Naive thymus-derived CD4-positive, alpha-beta T cell (primary cell): ENCODE results near the gene ATP5PB. TPM values are rescaled to one million over a fixed set of nuclear protein-coding genes. Genes with fewer than 3 reads are reported as not detected.

Experiments used
- ATAC-seq: fragments of 150-1000 bp; cut with Tn5 transposase; 2 replicates; pipeline ENCODE4 v1.10.0; 2021; ENCODE audit warnings: mild to moderate bottlenecking, moderate library complexity
- CTCF ChIA-PET: fragments of 350-600 bp; sonication (Branson Sonifier 250); formaldehyde crosslinking; loops from one replicate; lab custom pipeline; 2021; ENCODE audit warnings: antibody characterized with exemption; lab: Charles Lee
- POLR2A ChIA-PET: fragments of 350-600 bp; sonication (Branson Sonifier 250); formaldehyde crosslinking; loops from one replicate; lab custom pipeline; 2021; ENCODE audit warnings: antibody characterized with exemption, inconsistent platforms; lab: Charles Lee
- DNase-seq, 9 donors: peaks; one replicate each; pipeline versions ENCODE4 v3.0.0 to v3.0.0-alpha.2; 2020 to 2022; ENCODE audit warnings: mixed read lengths in 1 of 9
- H3K27ac ChIP-seq: one replicate; pipeline ENCODE4 v1.7.0; 2013; ENCODE audit warnings: mild to moderate bottlenecking, low read depth, low read length, moderate library complexity
- H3K27me3 ChIP-seq, 2 donors: one replicate each; pipeline ENCODE4 v1.7.0; 2013; ENCODE audit warnings: low read length in 2 of 2, mild to moderate bottlenecking in 2 of 2, moderate library complexity in 2 of 2; ENCODE audit not compliant: control insufficient read depth in 2 of 2, insufficient read depth in 2 of 2
- H3K36me3 ChIP-seq, 3 experiments: 1 replicate in 2 of 3; 2 replicates in 1 of 3; pipeline ENCODE4 v1.7.0; 2013; ENCODE audit warnings: low read length in 3 of 3, mild to moderate bottlenecking in 3 of 3, moderate library complexity in 1 of 3; ENCODE audit not compliant: insufficient read depth in 3 of 3, control insufficient read depth in 2 of 3
- H3K4me1 ChIP-seq, 2 donors: one replicate each; pipeline ENCODE4 v1.7.0; 2013; ENCODE audit warnings: low read length in 2 of 2, mild to moderate bottlenecking in 2 of 2, moderate library complexity in 1 of 2; ENCODE audit not compliant: control insufficient read depth in 2 of 2, insufficient read depth in 2 of 2
- H3K4me3 ChIP-seq: 2 replicates; pipeline ENCODE4 v1.7.0; 2013; ENCODE audit warnings: mild to moderate bottlenecking, low read length
- H3K9me3 ChIP-seq, 3 experiments: 1 replicate in 2 of 3; 2 replicates in 1 of 3; pipeline ENCODE4 v1.7.0; 2013; ENCODE audit warnings: low read length in 3 of 3; ENCODE audit not compliant: control insufficient read depth in 2 of 3
- H3K27ac Mint-ChIP-seq, 9 donors: one replicate each; pipeline ENCODE4 v1.8.0; 2020 to 2022; ENCODE audit warnings: mixed read lengths in 9 of 9, mild to moderate bottlenecking in 8 of 9, moderate library complexity in 5 of 9, inconsistent platforms in 2 of 9
- H3K27me3 Mint-ChIP-seq, 5 donors: one replicate each; pipeline ENCODE4 v1.8.0; 2021 to 2022; ENCODE audit warnings: mixed read lengths in 5 of 5, mild to moderate bottlenecking in 1 of 5
- H3K36me3 Mint-ChIP-seq, 5 donors: one replicate each; pipeline ENCODE4 v1.8.0; 2020 to 2022; ENCODE audit warnings: mixed read lengths in 5 of 5, mild to moderate bottlenecking in 3 of 5, inconsistent platforms in 1 of 5
- H3K4me1 Mint-ChIP-seq, 7 donors: one replicate each; pipeline ENCODE4 v1.8.0; 2020 to 2022; ENCODE audit warnings: mixed read lengths in 7 of 7, mild to moderate bottlenecking in 3 of 7, inconsistent platforms in 1 of 7
- H3K4me3 Mint-ChIP-seq, 10 donors: one replicate each; pipeline ENCODE4 v1.8.0; 2020 to 2022; ENCODE audit warnings: mild to moderate bottlenecking in 10 of 10, mixed read lengths in 10 of 10, moderate library complexity in 6 of 10, inconsistent platforms in 2 of 10
- H3K9me3 Mint-ChIP-seq, 11 donors: one replicate each; pipeline ENCODE4 v1.8.0; 2020 to 2022; ENCODE audit warnings: mixed read lengths in 11 of 11, mild to moderate bottlenecking in 4 of 11, inconsistent platforms in 1 of 11, moderate library complexity in 1 of 11
- intact Hi-C, 2 donors: fragments of 100-400 bp; cut with micrococcal nuclease; formaldehyde crosslinking; loops; one replicate each; pipeline ENCODE4 v1.15.1; 2023
- polyA plus RNA-seq, 2 donors: library from polyadenylated mRNA; unstranded; fragments of 300-500 nt; fragmentation: Illumina TruSeq; gene quantifications; one replicate each; pipeline ENCODE4 v1.2.3, GENCODE V29; 2021
- total RNA-seq, 6 experiments: library from RNA in 5 of 6; stranded (reverse) in 5 of 6; gene quantifications; 1 replicate in 5 of 6; 2 replicates in 1 of 6; pipeline ENCODE4 v1.2.3 and lab custom pipeline; 2021 to 2026

The ATP5PB gene
- total and polyA plus RNA-seq, 7 experiments from 2014 or later, result 64.9 to 437 (median 111) TPM

- Mint-ChIP-seq H3K27me3 (no peaks in the 10 kb centered on the region), H3K4me1 (peaks cover 43 to 91% (median 77%) of the 10 kb centered on the region in 7 donors), H3K27ac (peak overlapping the region; percentile 75 to 100 (median 95)), H3K4me3 (peak overlapping the region; percentile 97 to 100 (median 100)), H3K9me3 (peaks cover 0 to 6% (median 0%) of the 10 kb centered on the region in 11 donors), H3K36me3 (peaks cover 16 to 47% (median 29%) of the 10 kb centered on the region in 5 donors)
- Histone ChIP-seq H3K27me3 (no peaks in the 10 kb centered on the region), H3K4me1 (peaks cover 51 to 52% of the 10 kb centered on the region in 2 donors), H3K4me3 (peak overlapping the region; percentile 89), H3K27ac (peak overlapping the region; percentile 98), H3K36me3 (peaks cover 4 to 46% (median 5%) of the 10 kb centered on the region in 3 experiments), H3K9me3 (no peaks in the 10 kb centered on the region)
- ATAC-seq, result peak; percentile 46
- CTCF ChIA-PET, result interaction anchor here (1.2 to 1.6 kb wide), 4 partner anchors 24 to 226 kb away, joined by 3 to 6 read pairs (median 4); partner anchors contain the start of gene C1orf162
- intact Hi-C loops, result loop anchor here (2.0 to 10.0 kb wide), 6 partner anchors 42 to 1414 kb away; partner anchors contain the start of gene STRIP1 (in 1 of the 2)
- peak in 3 of 9 donors; percentile 11 to 46 (median 12) for DNase-seq
- POLR2A ChIA-PET, result interaction anchor here (0.5 to 8.9 kb wide), 15 partner anchors 10 to 1110 kb away, joined by 3 to 96 read pairs (median 3); partner anchors contain the start of genes C1orf162 and RBM15
Observed at GRCh38 chr1:111448482-111448917, 764 bp upstream of the ATP5PB start.

- intact Hi-C loops, result loop anchor here (1.0 to 10.0 kb wide), 18 partner anchors 8 to 1415 kb away; partner anchors contain the start of genes CEPT1 (in 2 of the 2), DDX20 (in 2 of the 2), DRAM2 (in 2 of the 2) and INKA2 (in 1 of the 2)
- ATAC-seq, result no peak
- peaks cover 44 to 92% (median 83%) of the 10 kb centered on the region in 7 donors for H3K4me1 Mint-ChIP-seq
- Histone ChIP-seq H3K9me3 (no peaks in the 10 kb centered on the region), H3K27ac (peak overlapping the region; percentile 98), H3K27me3 (no peaks in the 10 kb centered on the region), H3K36me3 (peaks cover 0 to 45% (median 11%) of the 10 kb centered on the region in 3 experiments), H3K4me1 (peaks cover 55 to 60% of the 10 kb centered on the region in 2 donors), H3K4me3 (peak overlapping the region; percentile 89)
- no peak for DNase-seq
- H3K36me3 Mint-ChIP-seq, result peaks cover 16 to 52% (median 24%) of the 10 kb centered on the region in 5 donors
- peaks cover 0 to 6% (median 0%) of the 10 kb centered on the region in 11 donors for H3K9me3 Mint-ChIP-seq
- no peaks in the 10 kb centered on the region for H3K27me3 Mint-ChIP-seq
- peak overlapping the region; percentile 95 to 100 (median 99) for H3K27ac Mint-ChIP-seq
- ChIA-PET CTCF (interaction anchor here (0.6 to 1.7 kb wide), 3 partner anchors 8 to 58 kb away, joined by 3 to 6 read pairs (median 3); no protein-coding TSS in a partner anchor), POLR2A (interaction anchor here (0.5 to 8.9 kb wide), 9 partner anchors 12 to 1111 kb away, joined by 3 to 96 read pairs (median 5); partner anchors contain the start of genes C1orf162 and RBM15)
- H3K4me3 Mint-ChIP-seq, result peak overlapping the region; percentile 97 to 100 (median 100)
Observed at GRCh38 chr1:111449703-111450017, 396 bp downstream of the ATP5PB start.

GRCh38 chr1:111450185-111450584, 921 bp downstream of the ATP5PB start:
- CTCF ChIA-PET, result interaction anchor here (0.7 to 1.7 kb wide), 3 partner anchors 8 to 230 kb away, joined by 3 read pairs; no protein-coding TSS in a partner anchor
- H3K4me1 Mint-ChIP-seq, result peaks cover 48 to 92% (median 85%) of the 10 kb centered on the region in 7 donors

GRCh38 chr1:111452581-111452980, 3.3 kb downstream of the ATP5PB start:
- ATAC-seq (no peak), DNase-seq (no peak)
- no peaks in the 10 kb centered on the region for H3K9me3 ChIP-seq
- ChIA-PET POLR2A (interaction anchor here (0.7 to 8.9 kb wide), 7 partner anchors 11 to 265 kb away, joined by 3 to 96 read pairs (median 4); partner anchors contain the start of gene C1orf162), CTCF (interaction anchor here (0.5 to 2.6 kb wide), 6 partner anchors 13 to 1249 kb away, joined by 3 to 11 read pairs (median 4); partner anchors contain the start of gene C1orf162)
- intact Hi-C loops, result no loop called here
- Mint-ChIP-seq H3K36me3 (peaks cover 12 to 59% (median 31%) of the 10 kb centered on the region in 5 donors), H3K27me3 (no peaks in the 10 kb centered on the region), H3K27ac (peak overlapping the region in 2 of 9 donors; percentile 3 to 60), H3K4me3 (peak overlapping the region in 5 of 10 donors; percentile 10 to 97 (median 25)), H3K4me1 (peaks cover 46 to 90% (median 80%) of the 10 kb centered on the region in 7 donors), H3K9me3 (peaks cover 0 to 6% (median 0%) of the 10 kb centered on the region in 11 donors)
- H3K4me1 ChIP-seq, result peaks cover 53 to 55% of the 10 kb centered on the region in 2 donors
- H3K27me3 ChIP-seq, result no peaks in the 10 kb centered on the region
- peaks cover 0 to 45% (median 11%) of the 10 kb centered on the region in 3 experiments for H3K36me3 ChIP-seq
- no peak overlapping the region for H3K4me3 ChIP-seq
- no peak overlapping the region for H3K27ac ChIP-seq

More at GRCh38 chr1:111450185-111450584, 921 bp downstream of the ATP5PB start:
- peaks cover 60 to 64% of the 10 kb centered on the region in 2 donors for H3K4me1 ChIP-seq
- Mint-ChIP-seq H3K4me3 (peak overlapping the region; percentile 97 to 100 (median 100)), H3K27ac (peak overlapping the region; percentile 95 to 100 (median 99)), H3K9me3 (peaks cover 0 to 6% (median 0%) of the 10 kb centered on the region in 11 donors), H3K36me3 (peaks cover 21 to 56% (median 24%) of the 10 kb centered on the region in 5 donors), H3K27me3 (no peaks in the 10 kb centered on the region)
- intact Hi-C loops, result no loop called here
- H3K27me3 ChIP-seq, result no peaks in the 10 kb centered on the region
- POLR2A ChIA-PET, result interaction anchor here (1.0 to 8.9 kb wide), 7 partner anchors 13 to 305 kb away, joined by 3 to 96 read pairs (median 6); partner anchors contain the start of gene C1orf162
- no peaks in the 10 kb centered on the region for H3K9me3 ChIP-seq
- DNase-seq, result no peak
- ATAC-seq, result no peak
- peaks cover 0 to 48% (median 11%) of the 10 kb centered on the region in 3 experiments for H3K36me3 ChIP-seq
- peak overlapping the region; percentile 89 for H3K4me3 ChIP-seq
- peak overlapping the region; percentile 98 for H3K27ac ChIP-seq

GRCh38 chr1:111453706-111454105, 4.4 kb downstream of the ATP5PB start:
- H3K36me3 ChIP-seq, result peaks cover 0 to 56% (median 19%) of the 10 kb centered on the region in 3 experiments
- H3K4me3 ChIP-seq, result no peak overlapping the region
- POLR2A ChIA-PET, result interaction anchor here (1.1 to 8.9 kb wide), 4 partner anchors 9 to 266 kb away, joined by 3 to 96 read pairs (median 5); partner anchors contain the start of gene C1orf162
- ATAC-seq (no peak), DNase-seq (no peak)
- H3K9me3 Mint-ChIP-seq, result peaks cover 0 to 6% (median 0%) of the 10 kb centered on the region in 11 donors
- no peaks in the 10 kb centered on the region for H3K27me3 ChIP-seq
- H3K4me1 Mint-ChIP-seq, result peaks cover 40 to 85% (median 78%) of the 10 kb centered on the region in 7 donors
- no peak overlapping the region for H3K27ac ChIP-seq
- CTCF ChIA-PET, result interaction anchor here (0.8 to 2.6 kb wide), 4 partner anchors 12 to 54 kb away, joined by 3 to 11 read pairs (median 5); partner anchors contain the start of gene C1orf162
- H3K27ac Mint-ChIP-seq, result peak overlapping the region in 2 of 9 donors; percentile 11 to 56
- H3K4me1 ChIP-seq, result peaks cover 43 to 48% of the 10 kb centered on the region in 2 donors
- H3K36me3 Mint-ChIP-seq, result peaks cover 12 to 65% (median 40%) of the 10 kb centered on the region in 5 donors
- no peaks in the 10 kb centered on the region for H3K9me3 ChIP-seq
- H3K4me3 Mint-ChIP-seq, result peak overlapping the region in 5 of 10 donors; percentile 8 to 97 (median 18)
- intact Hi-C loops, result no loop called here
- H3K27me3 Mint-ChIP-seq, result no peaks in the 10 kb centered on the region
